ENCODE data around the gene CIBAR2.

The CIBAR2 gene

DNA sequence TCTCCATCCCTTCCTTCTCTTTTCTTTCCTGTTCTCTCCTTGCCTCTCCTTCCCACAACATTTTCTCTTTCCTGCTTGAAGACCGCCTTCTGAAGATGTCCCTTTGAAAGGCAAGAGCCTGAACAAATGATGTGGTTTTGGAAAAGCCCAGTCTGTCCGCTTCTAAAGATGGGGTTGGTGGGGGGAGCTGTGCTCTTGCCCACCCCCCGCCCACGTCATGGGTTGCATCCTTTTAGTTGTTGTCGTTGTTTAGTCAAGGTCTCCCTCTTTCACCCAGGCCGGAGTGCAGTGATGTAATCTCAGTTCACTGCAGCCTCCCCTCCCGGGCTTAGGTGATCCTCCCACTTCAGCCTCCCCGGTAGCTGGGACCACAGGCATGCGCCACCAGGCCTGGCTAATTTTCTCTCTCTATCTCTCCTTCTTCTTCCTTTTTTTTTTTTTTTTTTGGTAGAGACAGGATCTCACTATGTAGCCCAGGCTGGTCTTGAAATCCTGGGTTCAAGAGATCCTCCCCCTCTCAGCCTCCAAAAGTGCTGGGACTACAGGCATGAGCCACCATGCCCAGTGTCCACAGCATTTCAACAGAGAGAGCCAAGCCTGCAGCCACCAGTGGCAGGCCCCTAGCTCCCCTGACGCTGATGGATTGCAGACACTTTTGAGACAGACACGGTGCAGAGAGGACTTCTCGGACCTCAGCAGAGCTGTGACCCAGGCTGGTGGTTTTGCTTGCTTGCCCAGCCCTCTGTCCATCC is 26.0 kb upstream of the CIBAR2 start:
- Mint-ChIP-seq H3K4me3 (no peak overlapping the region), H3K27ac (no peak overlapping the region), H3K4me1 (ENCODE audit: low read depth) (no peaks in the 10 kb centered on the region), H3K27me3 (ENCODE audit: low read depth) (peaks cover 29% of the 10 kb centered on the region), H3K9me3 (no peaks in the 10 kb centered on the region), H3K36me3 (ENCODE audit: low read depth) (no peaks in the 10 kb centered on the region)
- no peak for DNase-seq (ENCODE audit: low spot score)

DNA sequence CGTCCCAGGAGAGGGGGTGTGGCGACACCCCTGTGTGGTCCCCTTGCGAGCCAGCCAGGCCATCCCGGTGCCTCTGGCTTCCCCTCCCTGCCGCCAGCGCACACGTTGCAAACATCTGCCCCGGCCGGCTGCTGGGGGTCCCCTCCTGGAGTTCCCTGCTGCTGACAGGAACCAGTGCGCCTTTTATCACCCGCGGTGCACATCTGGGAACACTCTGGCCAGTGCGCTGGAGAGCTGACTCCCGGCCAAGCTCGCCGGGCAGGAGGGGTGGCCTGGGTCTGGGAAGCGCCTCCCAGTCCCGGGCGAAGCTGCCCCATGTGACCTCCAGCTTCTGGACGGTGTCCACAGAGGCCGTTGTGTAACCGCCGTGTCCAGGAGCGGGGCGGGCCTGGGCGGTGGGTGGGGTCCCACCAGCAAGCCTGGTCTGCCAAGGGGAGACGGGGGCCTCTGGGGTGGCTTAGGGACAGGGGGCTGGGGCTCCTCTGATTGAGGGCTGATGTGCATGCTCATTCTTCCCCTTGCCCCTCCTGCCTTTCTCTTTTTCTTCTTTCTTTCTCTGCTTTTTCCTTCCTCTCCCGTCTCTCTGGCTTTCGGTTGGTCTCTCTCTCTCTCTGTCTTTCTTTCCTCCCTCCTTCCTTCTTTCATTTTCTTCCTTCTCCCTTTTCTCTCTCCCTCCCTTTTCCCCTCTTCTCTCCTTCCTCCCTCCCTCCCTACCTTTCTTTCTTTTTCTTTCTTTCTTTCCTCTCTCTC is 25.2 kb upstream of the CIBAR2 start:
- H3K27me3 Mint-ChIP-seq (ENCODE audit: low read depth): peaks cover 29% of the 10 kb centered on the region
- no peak overlapping the region for H3K27ac Mint-ChIP-seq
- no peak for DNase-seq (ENCODE audit: low spot score)
- no peaks in the 10 kb centered on the region for H3K36me3 Mint-ChIP-seq (ENCODE audit: low read depth)
- H3K9me3 Mint-ChIP-seq: no peaks in the 10 kb centered on the region
- no peaks in the 10 kb centered on the region for H3K4me1 Mint-ChIP-seq (ENCODE audit: low read depth)
- H3K4me3 Mint-ChIP-seq: no peak overlapping the region

DNA sequence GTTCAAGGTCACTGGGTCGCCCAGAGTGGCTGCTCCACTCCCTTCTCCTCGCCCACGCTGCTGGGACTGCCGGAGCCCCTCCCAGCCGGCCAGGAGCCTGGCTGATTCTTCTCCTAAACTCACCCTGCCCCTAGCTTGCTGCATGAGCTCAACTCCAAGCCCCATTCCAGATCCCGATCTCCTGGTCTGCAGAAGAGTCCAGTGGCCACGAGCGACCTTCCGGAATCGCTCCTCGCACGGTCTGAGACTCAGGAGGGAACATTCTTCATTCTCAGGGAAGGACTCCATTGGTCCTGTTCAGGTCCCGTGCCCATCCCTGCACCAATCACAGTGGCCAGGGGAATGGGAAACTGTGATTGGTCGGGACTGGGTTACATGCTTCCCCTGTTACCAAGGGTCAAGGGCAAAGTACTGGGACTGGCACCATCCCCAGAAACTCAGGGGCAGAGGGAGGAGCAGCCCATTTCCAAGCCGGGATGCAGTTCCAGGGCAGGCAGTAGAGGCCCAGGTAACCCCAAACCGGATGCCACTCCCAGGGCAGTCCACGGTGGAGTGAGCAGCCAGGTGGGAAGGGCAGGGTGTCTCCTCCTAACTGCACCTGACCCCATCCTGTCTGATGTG is 24.5 kb upstream of the CIBAR2 start:
- H3K4me3 Mint-ChIP-seq: no peak overlapping the region
- peaks cover 29% of the 10 kb centered on the region for H3K27me3 Mint-ChIP-seq (ENCODE audit: low read depth)
- H3K36me3 Mint-ChIP-seq (ENCODE audit: low read depth): no peaks in the 10 kb centered on the region
- no peak for DNase-seq (ENCODE audit: low spot score)
- no peaks in the 10 kb centered on the region for H3K4me1 Mint-ChIP-seq (ENCODE audit: low read depth)
- no peaks in the 10 kb centered on the region for H3K9me3 Mint-ChIP-seq
- H3K27ac Mint-ChIP-seq: no peak overlapping the region

DNA sequence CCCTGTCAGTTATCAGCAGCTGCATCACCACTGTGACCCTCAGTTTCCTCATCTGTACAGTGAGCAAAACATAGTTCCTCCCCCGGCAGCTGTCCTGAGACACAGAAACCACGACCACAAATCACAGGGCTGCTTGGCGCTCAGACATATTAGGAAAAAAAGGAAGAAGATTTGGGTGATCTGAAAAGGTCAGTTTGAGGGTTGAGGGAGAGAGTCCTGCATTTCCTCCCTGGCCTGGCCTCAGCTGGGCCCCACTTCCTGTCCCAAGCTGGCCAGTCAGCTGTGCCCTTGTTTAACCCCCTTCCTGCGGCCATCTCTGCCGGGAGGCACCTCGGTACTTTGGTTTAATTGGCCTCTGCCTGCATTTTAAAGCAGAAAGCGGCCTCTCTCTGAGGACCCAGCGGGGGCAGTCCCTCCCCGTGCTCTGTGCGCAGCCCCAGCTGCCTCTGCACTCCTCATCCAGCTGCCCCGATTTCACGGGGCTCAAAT is 24.0 kb upstream of the CIBAR2 start:
- no peak overlapping the region for H3K27ac Mint-ChIP-seq

DNA sequence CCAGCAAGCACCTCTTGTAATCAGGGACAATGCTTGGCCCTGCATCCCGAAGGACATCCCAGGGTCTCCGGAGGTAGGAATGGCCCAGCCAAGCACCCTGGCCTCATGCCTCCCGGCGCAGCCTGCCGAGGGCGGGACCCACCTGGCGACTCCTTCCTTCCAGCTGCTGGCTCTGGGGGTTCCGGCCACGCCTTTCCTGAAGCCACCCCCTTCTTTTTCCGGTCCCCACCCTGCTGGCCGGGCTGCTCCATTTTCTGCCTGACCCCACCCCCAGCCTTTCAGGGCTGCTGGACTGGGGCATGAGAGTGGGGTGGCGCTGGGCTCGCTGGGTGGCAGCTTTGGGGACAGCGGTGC is 22.5 kb upstream of the CIBAR2 start:
- no peaks in the 10 kb centered on the region for H3K36me3 Mint-ChIP-seq (ENCODE audit: low read depth)
- H3K9me3 Mint-ChIP-seq: no peaks in the 10 kb centered on the region
- peaks cover 29% of the 10 kb centered on the region for H3K27me3 Mint-ChIP-seq (ENCODE audit: low read depth)
- no peak overlapping the region for H3K4me3 Mint-ChIP-seq
- no peaks in the 10 kb centered on the region for H3K4me1 Mint-ChIP-seq (ENCODE audit: low read depth)
- DNase-seq (ENCODE audit: low spot score): no peak
- no peak overlapping the region for H3K27ac Mint-ChIP-seq

More for the DNA sequence above, 24.0 kb upstream of the CIBAR2 start:
- no peak for DNase-seq (ENCODE audit: low spot score)
- Mint-ChIP-seq H3K4me3 (no peak overlapping the region), H3K9me3 (no peaks in the 10 kb centered on the region), H3K27me3 (ENCODE audit: low read depth) (peaks cover 29% of the 10 kb centered on the region), H3K4me1 (ENCODE audit: low read depth) (no peaks in the 10 kb centered on the region), H3K36me3 (ENCODE audit: low read depth) (no peaks in the 10 kb centered on the region)

DNA sequence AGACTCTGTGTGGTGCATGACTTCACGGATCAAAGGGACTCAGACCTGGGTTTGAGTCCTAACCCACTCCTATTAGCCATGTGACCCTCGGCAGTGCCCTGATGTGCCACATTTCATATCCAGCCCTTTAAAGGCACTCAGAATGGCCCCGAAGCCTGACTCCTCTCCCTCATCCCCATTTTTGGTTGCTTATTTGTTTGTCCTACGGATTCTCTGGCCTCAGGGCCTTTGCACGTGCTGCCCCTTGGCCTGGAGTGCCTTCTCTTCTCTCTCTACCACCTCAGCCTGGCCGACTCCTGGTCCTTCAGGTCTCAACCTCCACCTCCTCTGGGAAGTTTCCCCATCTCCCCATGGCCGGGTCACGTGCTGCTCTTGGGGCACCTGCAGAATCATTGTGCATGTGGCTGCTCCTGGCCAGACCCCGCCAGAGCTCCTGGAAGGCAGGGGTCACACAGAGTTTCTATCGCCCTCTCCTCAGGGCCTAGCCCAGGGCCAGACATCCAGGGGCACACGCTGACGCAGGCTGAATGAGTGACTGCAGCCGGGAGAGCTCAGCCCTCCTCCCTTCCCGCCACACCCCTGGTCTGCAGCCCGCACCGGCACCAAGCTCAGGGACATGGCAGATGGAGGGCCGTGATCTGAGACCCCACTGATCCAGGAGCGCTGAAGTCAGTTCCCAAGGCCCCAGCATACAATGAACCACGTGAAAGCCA is 22.0 kb upstream of the CIBAR2 start:
- Mint-ChIP-seq H3K27me3 (ENCODE audit: low read depth) (peaks cover 26% of the 10 kb centered on the region), H3K27ac (no peak overlapping the region), H3K4me3 (no peak overlapping the region), H3K4me1 (ENCODE audit: low read depth) (no peaks in the 10 kb centered on the region), H3K36me3 (ENCODE audit: low read depth) (no peaks in the 10 kb centered on the region), H3K9me3 (no peaks in the 10 kb centered on the region)
- no peak for DNase-seq (ENCODE audit: low spot score)

DNA sequence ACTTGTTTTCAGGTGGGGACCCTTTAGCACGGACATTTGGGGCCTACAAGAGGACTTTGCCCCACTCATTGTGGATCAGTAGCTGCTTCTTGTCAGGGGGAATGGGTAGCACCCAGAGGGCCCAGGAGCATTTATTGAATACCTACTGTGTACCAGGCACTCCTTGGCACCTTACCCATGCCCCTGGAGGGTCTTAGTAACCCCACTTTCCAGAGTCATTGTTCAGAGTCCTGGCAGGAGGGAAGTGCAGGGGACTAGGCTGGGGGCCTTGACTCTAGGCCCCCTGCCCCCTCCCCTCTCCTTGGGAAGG is 21.0 kb upstream of the CIBAR2 start:
- no peak overlapping the region for H3K4me3 Mint-ChIP-seq
- H3K4me1 Mint-ChIP-seq (ENCODE audit: low read depth): no peaks in the 10 kb centered on the region
- no peaks in the 10 kb centered on the region for H3K36me3 Mint-ChIP-seq (ENCODE audit: low read depth)
- no peak for DNase-seq (ENCODE audit: low spot score)
- H3K27me3 Mint-ChIP-seq (ENCODE audit: low read depth): peaks cover 18% of the 10 kb centered on the region
- no peaks in the 10 kb centered on the region for H3K9me3 Mint-ChIP-seq
- H3K27ac Mint-ChIP-seq: no peak overlapping the region

DNA sequence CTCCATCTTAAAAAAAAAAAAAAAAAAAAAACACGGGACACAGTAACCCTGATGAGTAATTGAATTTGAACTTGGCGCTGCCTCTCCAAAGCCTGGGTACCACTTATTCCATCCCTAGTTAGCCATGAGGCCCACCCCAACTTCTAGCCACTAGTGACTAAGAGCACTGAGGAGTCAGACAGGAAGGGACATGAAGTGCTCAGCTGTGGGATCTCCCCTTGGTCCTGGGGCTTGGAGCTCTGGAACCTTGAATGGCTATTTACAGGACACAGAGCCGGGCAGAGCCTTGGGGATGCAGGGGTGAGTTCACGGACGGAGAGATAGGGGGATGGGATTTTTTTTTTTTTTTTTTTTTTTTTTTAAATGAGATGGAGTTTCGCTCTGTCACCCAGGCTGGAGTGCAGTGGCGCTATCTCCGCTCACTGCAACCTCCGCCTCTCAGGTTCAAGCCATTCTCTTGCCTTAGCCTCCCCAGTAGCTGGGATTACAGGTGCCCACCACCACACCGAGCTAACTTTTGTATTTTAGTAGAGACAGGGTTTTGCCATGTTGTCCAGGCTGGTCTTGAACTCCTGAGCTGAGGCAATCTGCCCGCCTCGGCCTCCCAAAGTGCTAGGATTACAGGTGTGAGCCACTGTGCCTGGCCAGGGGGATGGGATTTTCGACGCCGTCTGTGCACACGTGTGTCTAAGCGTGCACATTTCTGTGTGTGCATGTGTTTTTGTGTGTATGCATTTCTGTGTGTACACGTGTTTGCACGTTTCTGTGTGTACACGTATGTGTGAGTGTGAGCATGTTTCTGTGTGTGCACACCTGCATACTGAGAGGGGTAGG is 20.4 kb upstream of the CIBAR2 start:
- Mint-ChIP-seq H3K27me3 (ENCODE audit: low read depth) (peaks cover 12% of the 10 kb centered on the region), H3K4me3 (no peak overlapping the region), H3K4me1 (ENCODE audit: low read depth) (no peaks in the 10 kb centered on the region), H3K36me3 (ENCODE audit: low read depth) (no peaks in the 10 kb centered on the region), H3K27ac (no peak overlapping the region), H3K9me3 (no peaks in the 10 kb centered on the region)
- DNase-seq (ENCODE audit: low spot score): no peak

DNA sequence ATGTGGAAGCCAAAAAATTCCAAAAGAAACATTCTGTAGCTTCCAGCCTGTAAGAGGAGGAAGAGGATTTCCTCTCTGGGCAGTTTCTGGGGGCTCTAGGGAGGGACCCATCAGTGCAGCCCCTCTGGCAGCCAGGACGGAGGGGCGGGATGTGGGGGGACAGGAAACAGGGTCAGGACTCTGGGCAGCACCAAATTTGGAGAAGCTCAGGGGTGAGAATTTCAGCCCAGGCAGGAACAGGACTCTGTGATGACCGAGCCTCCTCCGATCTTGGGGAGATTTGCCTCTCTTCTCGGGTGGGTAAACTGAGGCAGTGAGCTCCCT is 18.4 kb upstream of the CIBAR2 start:
- Mint-ChIP-seq H3K27ac (no peak overlapping the region), H3K4me1 (ENCODE audit: low read depth) (no peaks in the 10 kb centered on the region), H3K4me3 (no peak overlapping the region), H3K9me3 (no peaks in the 10 kb centered on the region), H3K36me3 (ENCODE audit: low read depth) (no peaks in the 10 kb centered on the region), H3K27me3 (ENCODE audit: low read depth) (no peaks in the 10 kb centered on the region)
- DNase-seq (ENCODE audit: low spot score): no peak

DNA sequence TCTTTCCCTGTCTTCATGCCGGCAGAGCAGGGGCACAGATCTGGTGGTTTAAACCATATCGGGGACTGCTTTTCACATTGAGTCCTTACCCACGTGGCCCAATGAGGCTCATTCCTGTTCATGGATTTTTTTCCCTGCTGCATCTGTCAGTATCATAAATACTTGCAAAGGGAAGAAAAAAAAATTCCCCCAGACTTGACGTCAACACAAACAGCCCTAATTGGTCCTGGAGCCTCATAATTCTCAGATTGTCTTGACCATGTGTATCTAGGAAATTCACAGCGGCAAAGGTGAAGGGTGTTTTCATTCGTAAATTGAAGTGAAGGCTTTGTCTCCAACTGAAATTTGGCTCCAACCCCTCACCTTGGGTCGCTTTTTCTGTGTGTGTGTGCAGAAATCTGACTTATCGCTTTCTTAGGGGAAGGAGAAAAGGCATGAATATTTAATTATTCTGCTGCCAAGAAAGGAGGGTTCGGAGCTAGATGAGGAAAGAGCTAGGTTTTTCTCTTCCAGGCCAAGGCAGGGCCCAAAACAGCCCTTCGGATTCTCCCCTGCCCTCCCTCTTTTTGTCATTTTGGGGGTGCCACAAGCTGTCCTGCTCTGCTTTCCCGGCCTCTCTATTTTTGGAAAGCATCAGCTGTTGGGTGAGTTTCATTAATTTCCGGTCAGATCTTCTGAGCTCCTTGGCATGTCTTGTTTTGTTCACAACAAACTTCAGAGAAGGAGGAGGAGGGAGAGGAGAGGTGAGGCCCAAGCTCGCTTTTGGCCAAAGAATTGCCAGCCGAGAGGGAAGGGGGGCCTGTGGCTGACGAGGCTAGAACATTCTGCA is 17.8 kb upstream of the CIBAR2 start:
- no peak for DNase-seq (ENCODE audit: low spot score)
- Mint-ChIP-seq H3K36me3 (ENCODE audit: low read depth) (no peaks in the 10 kb centered on the region), H3K27ac (no peak overlapping the region), H3K27me3 (ENCODE audit: low read depth) (no peaks in the 10 kb centered on the region), H3K4me3 (no peak overlapping the region), H3K4me1 (ENCODE audit: low read depth) (no peaks in the 10 kb centered on the region), H3K9me3 (no peaks in the 10 kb centered on the region)

DNA sequence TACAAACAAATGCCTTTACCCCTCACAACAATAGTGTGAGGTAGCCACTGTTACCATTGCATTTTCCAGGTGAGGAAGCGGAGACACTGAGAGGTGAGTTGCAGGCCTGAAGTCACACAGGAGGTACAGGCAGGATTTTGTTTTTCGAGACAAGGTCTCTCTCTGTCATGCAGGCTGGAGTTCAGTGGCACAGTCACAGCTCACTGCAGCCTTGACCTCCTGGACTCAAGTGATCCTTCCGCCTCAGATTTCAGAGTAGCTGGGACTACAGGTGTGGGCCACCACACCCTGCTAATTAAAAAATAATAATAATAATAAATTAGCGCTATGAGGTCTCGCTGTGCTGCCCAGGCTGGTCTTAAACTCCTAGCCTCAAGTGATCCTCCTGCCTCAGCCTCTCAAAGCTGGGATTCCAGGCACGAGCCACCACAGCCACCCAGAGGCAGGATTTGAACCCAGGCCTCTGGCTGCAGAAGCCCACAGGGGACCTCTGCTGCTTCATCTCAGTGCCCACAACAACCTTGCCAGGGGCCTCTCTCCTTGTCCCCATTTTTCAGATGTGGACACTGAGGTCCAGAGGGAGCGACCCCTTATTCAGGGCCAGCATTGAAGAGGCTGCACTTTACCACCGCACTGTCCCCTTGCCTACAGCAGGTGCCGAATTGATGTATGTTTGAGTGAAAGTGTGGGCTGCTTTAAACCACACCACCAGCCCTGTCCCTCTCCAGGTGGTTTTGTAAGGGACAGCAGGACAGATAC is 16.0 kb upstream of the CIBAR2 start:
- H3K27me3 Mint-ChIP-seq (ENCODE audit: low read depth): no peaks in the 10 kb centered on the region
- no peaks in the 10 kb centered on the region for H3K9me3 Mint-ChIP-seq
- H3K4me3 Mint-ChIP-seq: no peak overlapping the region
- no peak overlapping the region for H3K27ac Mint-ChIP-seq
- no peak for DNase-seq (ENCODE audit: low spot score)
- no peaks in the 10 kb centered on the region for H3K4me1 Mint-ChIP-seq (ENCODE audit: low read depth)
- no peaks in the 10 kb centered on the region for H3K36me3 Mint-ChIP-seq (ENCODE audit: low read depth)

DNA sequence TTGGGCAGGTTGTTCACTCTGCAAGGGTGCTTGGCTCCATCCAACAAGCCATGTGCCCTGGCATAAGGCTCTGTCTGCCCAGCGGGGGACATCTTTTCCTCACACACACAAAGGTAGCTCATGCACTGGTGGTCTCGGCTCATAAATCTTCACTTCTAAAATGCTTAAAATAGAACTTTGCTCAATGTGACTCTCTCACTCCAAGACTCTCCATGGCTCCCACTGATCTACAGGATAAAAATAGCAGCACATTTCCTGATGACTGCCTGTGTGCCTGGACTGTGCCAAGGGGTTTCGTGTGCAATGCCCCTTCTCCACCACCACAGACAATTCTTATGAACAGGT is 15.1 kb upstream of the CIBAR2 start:
- Mint-ChIP-seq H3K36me3 (ENCODE audit: low read depth) (no peaks in the 10 kb centered on the region), H3K4me1 (ENCODE audit: low read depth) (no peaks in the 10 kb centered on the region), H3K4me3 (no peak overlapping the region), H3K27ac (no peak overlapping the region), H3K9me3 (no peaks in the 10 kb centered on the region), H3K27me3 (ENCODE audit: low read depth) (no peaks in the 10 kb centered on the region)
- no peak for DNase-seq (ENCODE audit: low spot score)
